Measurements from ENCODE around the gene ANKRD39.

The ANKRD39 gene

DNA sequence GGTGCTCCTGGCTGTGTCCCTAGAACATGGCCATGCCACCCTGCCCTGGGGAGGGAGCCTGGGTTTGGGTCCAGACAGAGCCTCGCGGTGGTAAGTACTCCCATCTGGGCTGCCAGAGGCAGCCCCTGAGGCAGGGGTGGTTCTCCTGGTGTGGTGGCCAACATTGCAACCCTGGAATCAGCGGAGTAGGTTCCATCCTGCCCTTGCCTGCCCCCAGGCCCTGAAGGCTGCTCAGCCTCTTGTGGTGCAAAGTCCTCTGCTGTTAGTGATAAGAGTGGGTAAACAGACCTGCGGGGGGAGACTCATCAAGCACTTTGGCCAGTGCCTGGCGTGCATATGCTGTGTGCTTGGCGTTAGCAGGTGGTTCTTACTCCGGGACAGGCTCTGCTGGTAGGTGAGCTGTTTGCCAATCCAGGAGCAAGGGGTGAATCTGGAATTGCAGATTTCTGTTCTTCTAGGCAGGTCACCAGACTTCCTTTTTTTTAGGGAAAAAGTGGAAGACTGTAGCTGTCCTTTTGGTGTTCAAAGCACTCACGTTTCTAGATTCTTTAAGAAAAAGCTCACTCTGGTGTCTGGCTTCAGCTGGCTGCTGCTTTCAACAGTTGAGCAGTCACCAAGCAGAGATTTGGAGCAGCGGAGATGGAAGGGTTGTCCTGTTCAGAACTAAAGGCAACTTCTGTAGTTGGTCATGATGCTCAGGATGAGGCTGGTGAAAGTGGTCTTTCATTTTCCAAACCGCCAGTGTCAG is 38.5 kb downstream of the ANKRD39 start:
- H3K4me2 ChIP-seq (ENCODE audit: low read length, poor library complexity, severe bottlenecking): no peak overlapping the region
- H3K4me1 ChIP-seq (ENCODE audit: control insufficient read depth, insufficient read depth, low read depth, low read length): peaks cover 19% of the 10 kb centered on the region
- H3K4me3 ChIP-seq (ENCODE audit: insufficient read depth in 1 of 2, low read depth in 1 of 2, low read length in 2 of 2): no peak overlapping the region
- H2AK5ac ChIP-seq (ENCODE audit: low read length, severe bottlenecking): no peak overlapping the region
- H4K91ac ChIP-seq (ENCODE audit: low read length): no peak overlapping the region
- H2BK12ac ChIP-seq (ENCODE audit: low read length in 2 of 2): no peak overlapping the region
- no peak overlapping the region for H3K23ac ChIP-seq (ENCODE audit: low read length in 2 of 2)
- no peak overlapping the region for H4K8ac ChIP-seq (ENCODE audit: low read length)
- no peak overlapping the region for H2AFZ ChIP-seq (ENCODE audit: low read depth, low read length)
- no peak for DNase-seq
- H2BK15ac ChIP-seq (ENCODE audit: low read depth, poor library complexity, severe bottlenecking): no peak overlapping the region
- H3K4ac ChIP-seq (ENCODE audit: low read depth in 1 of 2, low read length in 2 of 2): no peak overlapping the region
- H3K79me1 ChIP-seq (replicated peaks; ENCODE audit: low read length, poor library complexity, severe bottlenecking): peaks cover 50% of the 10 kb centered on the region
- no peak overlapping the region for H3K27ac ChIP-seq (ENCODE audit: low read length, poor library complexity, severe bottlenecking)
- no peak overlapping the region for H2BK120ac ChIP-seq (ENCODE audit: low read depth, low read length)
- no peaks in the 10 kb centered on the region for H3K27me3 ChIP-seq (ENCODE audit: control insufficient read depth in 1 of 2, insufficient read depth in 1 of 2, low read length in 2 of 2)
- no peak overlapping the region for H2BK5ac ChIP-seq (ENCODE audit: low read depth, low read length, poor library complexity, severe bottlenecking)
- no peak overlapping the region for H3K18ac ChIP-seq (ENCODE audit: low read depth in 1 of 2, low read length in 2 of 2)
- H3K36me3 ChIP-seq (ENCODE audit: control insufficient read depth in 1 of 2, insufficient read depth in 2 of 2, low read depth in 1 of 2, low read length in 2 of 2): peaks cover 0 to 17% of the 10 kb centered on the region in 2 experiments
- no peak overlapping the region for H3K14ac ChIP-seq (ENCODE audit: low read length in 2 of 2)
- H3K9me3 ChIP-seq (ENCODE audit: control insufficient read depth, low read length): no peaks in the 10 kb centered on the region
- WGBS: 95% methylated on average over 10 of the region's 10 CpGs
- no peak overlapping the region for H3K9ac ChIP-seq (ENCODE audit: low read length)

DNA sequence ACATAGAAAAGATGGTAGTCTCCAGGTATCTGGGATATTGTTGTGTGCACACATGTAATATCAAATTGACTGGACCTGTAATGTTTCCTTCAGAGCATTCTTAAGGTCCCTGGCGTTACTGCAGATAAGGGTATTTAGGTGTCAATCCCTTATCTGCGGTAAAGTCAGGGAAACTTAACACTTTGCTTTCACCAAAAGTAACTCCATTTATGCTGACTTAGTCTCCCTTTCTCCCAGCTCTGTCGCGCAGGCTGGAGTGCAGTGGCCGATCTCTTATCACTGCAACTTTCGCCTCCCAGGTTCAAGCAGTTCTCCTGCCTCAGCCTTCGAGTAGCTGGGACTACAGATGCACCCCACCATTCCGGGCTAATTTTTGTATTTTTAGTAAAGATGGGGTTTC is 39.9 kb downstream of the ANKRD39 start:
- Histone ChIP-seq H3K9me3 (ENCODE audit: control insufficient read depth, low read length) (no peaks in the 10 kb centered on the region), H2AK5ac (ENCODE audit: low read length, severe bottlenecking) (no peak overlapping the region), H4K91ac (ENCODE audit: low read length) (no peak overlapping the region), H3K79me1 (replicated peaks; ENCODE audit: low read length, poor library complexity, severe bottlenecking) (peaks cover 42% of the 10 kb centered on the region), H3K36me3 (ENCODE audit: control insufficient read depth in 1 of 2, insufficient read depth in 2 of 2, low read depth in 1 of 2, low read length in 2 of 2) (peaks cover 0 to 10% of the 10 kb centered on the region in 2 experiments), H3K27me3 (ENCODE audit: control insufficient read depth in 1 of 2, insufficient read depth in 1 of 2, low read length in 2 of 2) (no peaks in the 10 kb centered on the region), H3K4me3 (ENCODE audit: insufficient read depth in 1 of 2, low read depth in 1 of 2, low read length in 2 of 2) (peak overlapping the region in 1 of 2 experiments; percentile 81), H3K4ac (ENCODE audit: low read depth in 1 of 2, low read length in 2 of 2) (no peak overlapping the region), H3K27ac (ENCODE audit: low read length, poor library complexity, severe bottlenecking) (no peak overlapping the region), H3K14ac (ENCODE audit: low read length in 2 of 2) (no peak overlapping the region), H3K4me1 (ENCODE audit: control insufficient read depth, insufficient read depth, low read depth, low read length) (peaks cover 17% of the 10 kb centered on the region), H3K18ac (ENCODE audit: low read depth in 1 of 2, low read length in 2 of 2) (no peak overlapping the region), H3K23ac (ENCODE audit: low read length in 2 of 2) (no peak overlapping the region), H2BK15ac (ENCODE audit: low read depth, poor library complexity, severe bottlenecking) (no peak overlapping the region), H3K9ac (ENCODE audit: low read length) (peak overlapping the region; percentile 66), H2AFZ (ENCODE audit: low read depth, low read length) (no peak overlapping the region), H4K8ac (ENCODE audit: low read length) (no peak overlapping the region), H2BK12ac (ENCODE audit: low read length in 2 of 2) (no peak overlapping the region), H2BK5ac (ENCODE audit: low read depth, low read length, poor library complexity, severe bottlenecking) (no peak overlapping the region), H3K4me2 (ENCODE audit: low read length, poor library complexity, severe bottlenecking) (no peak overlapping the region), H2BK120ac (ENCODE audit: low read depth, low read length) (no peak overlapping the region)
- DNase-seq: no peak
- 88% methylated on average over 8 of the region's 8 CpGs for WGBS

DNA sequence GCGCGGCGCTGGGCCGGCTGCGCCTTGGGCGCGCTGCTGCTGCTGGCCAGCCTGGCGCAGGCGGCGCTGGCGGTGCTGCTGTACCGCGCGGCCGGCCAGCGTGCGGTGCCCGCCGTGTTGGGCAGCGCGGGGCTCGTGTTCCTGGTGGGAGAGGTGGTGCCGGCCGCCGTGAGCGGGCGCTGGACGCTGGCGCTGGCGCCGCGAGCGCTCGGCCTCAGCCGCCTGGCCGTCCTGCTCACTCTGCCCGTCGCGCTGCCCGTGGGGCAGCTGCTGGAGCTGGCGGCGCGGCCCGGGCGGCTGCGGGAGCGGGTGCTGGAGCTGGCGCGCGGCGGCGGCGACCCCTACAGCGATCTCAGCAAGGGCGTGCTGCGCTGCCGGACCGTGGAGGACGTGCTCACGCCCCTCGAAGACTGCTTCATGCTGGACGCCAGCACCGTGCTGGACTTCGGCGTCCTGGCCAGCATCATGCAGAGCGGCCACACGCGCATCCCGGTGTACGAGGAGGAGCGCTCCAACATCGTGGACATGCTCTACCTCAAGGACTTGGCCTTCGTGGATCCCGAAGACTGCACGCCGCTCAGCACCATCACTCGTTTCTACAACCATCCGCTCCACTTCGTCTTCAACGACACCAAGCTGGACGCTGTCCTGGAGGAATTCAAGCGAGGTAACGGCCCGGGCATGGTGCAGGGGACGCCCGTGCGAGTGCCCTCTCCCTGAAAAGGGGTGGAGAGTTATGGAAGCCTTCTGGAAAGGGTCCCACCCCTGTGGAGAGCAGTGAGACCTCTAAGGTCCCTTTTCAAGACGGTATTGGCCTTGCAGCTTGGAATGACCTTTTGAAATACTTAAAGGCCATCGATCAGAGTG is 40.7 kb downstream of the ANKRD39 start:
- DNase-seq: peak; percentile 35
- no peak overlapping the region for H3K23ac ChIP-seq (ENCODE audit: low read length in 2 of 2)
- H3K27me3 ChIP-seq (ENCODE audit: control insufficient read depth in 1 of 2, insufficient read depth in 1 of 2, low read length in 2 of 2): no peaks in the 10 kb centered on the region

More for the DNA sequence above, 40.7 kb downstream of the ANKRD39 start:
- no peak overlapping the region for H2BK15ac ChIP-seq (ENCODE audit: low read depth, poor library complexity, severe bottlenecking)
- no peak overlapping the region for H2AK5ac ChIP-seq (ENCODE audit: low read length, severe bottlenecking)
- peak overlapping the region; percentile 79 for H3K4me2 ChIP-seq (ENCODE audit: low read length, poor library complexity, severe bottlenecking)
- 9% methylated on average over 59 of the region's 89 CpGs for WGBS
- H3K4me3 ChIP-seq (ENCODE audit: insufficient read depth in 1 of 2, low read depth in 1 of 2, low read length in 2 of 2): peak overlapping the region; percentile 81 to 88
- H3K27ac ChIP-seq (ENCODE audit: low read length, poor library complexity, severe bottlenecking): no peak overlapping the region
- no peak overlapping the region for H3K18ac ChIP-seq (ENCODE audit: low read depth in 1 of 2, low read length in 2 of 2)
- peaks cover 17% of the 10 kb centered on the region for H3K4me1 ChIP-seq (ENCODE audit: control insufficient read depth, insufficient read depth, low read depth, low read length)
- H2BK120ac ChIP-seq (ENCODE audit: low read depth, low read length): no peak overlapping the region
- no peak overlapping the region for H2BK12ac ChIP-seq (ENCODE audit: low read length in 2 of 2)
- peak overlapping the region; percentile 68 for H4K91ac ChIP-seq (ENCODE audit: low read length)
- peak overlapping the region; percentile 96 for H2AFZ ChIP-seq (ENCODE audit: low read depth, low read length)
- H3K4ac ChIP-seq (ENCODE audit: low read depth in 1 of 2, low read length in 2 of 2): no peak overlapping the region
- H2BK5ac ChIP-seq (ENCODE audit: low read depth, low read length, poor library complexity, severe bottlenecking): no peak overlapping the region
- no peaks in the 10 kb centered on the region for H3K9me3 ChIP-seq (ENCODE audit: control insufficient read depth, low read length)
- peaks cover 0 to 10% of the 10 kb centered on the region in 2 experiments for H3K36me3 ChIP-seq (ENCODE audit: control insufficient read depth in 1 of 2, insufficient read depth in 2 of 2, low read depth in 1 of 2, low read length in 2 of 2)
- peak overlapping the region; percentile 66 for H3K9ac ChIP-seq (ENCODE audit: low read length)
- peaks cover 38% of the 10 kb centered on the region for H3K79me1 ChIP-seq (replicated peaks; ENCODE audit: low read length, poor library complexity, severe bottlenecking)
- H3K14ac ChIP-seq (ENCODE audit: low read length in 2 of 2): peak overlapping the region in 1 of 2 experiments; percentile 38
- H4K8ac ChIP-seq (ENCODE audit: low read length): peak overlapping the region; percentile 29
